GM19467 (cell line): ENCODE results near the gene THSD4.
"Not testable (repeated sequence)": the region's sequence is repeated elsewhere in the genome, so short reads cannot be mapped to it uniquely, and the experiment has no call there.

ENCODE experiments used
- ATAC-seq: cut with Tn5 transposase; IDR thresholded peaks from one replicate; pipeline ENCODE4 v1.9.1; 2021; ENCODE audit warnings: mild to moderate bottlenecking, moderate library complexity; ENCODE audit not compliant: unreplicated experiment

The THSD4 gene

GRCh38 chr15:71252044-71252739, 136.9 kb downstream of the THSD4 start:
- ATAC-seq: no peak

DNA sequence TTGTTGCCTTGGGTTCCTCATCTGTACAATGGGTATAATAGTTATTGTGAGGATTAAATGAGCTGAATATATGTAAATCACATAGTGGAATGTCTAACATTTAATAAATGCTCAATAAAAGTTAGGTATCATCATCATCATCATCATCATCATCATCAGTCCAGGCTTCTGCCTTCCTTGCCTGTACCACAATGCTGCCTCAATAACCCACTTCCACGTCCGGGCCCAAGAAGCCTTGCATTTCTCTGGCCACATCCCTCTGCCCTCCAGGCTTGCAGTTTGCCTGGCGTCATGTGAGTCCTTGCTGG, 137.4 kb downstream of the THSD4 start:
- ATAC-seq: no peak

- ATAC-seq: no peak
These were observed 139.2 kb downstream of the THSD4 start for GRCh38 chr15:71254491-71254890.

- no peak for ATAC-seq
These were observed 141.8 kb downstream of the THSD4 start for GRCh38 chr15:71256934-71257664.

DNA sequence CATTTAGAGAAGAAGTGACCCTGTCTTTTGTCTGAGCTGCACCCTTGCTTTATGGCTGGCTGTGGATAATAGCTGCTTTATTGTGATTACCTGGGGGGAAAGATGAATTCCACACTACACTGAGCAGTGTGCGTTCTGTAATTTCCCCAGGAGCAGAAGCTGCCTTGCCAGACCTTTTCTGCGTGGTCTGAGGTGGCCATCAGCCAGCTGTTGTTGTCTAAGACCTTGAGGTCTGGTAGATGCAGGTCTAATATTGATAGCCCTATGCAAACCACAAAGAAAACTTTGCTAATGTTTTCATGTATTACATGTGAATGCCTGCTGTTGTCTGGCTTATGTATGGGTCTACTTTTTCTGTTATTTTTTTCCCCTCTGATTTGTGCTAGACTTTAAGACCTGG, 144.6 kb downstream of the THSD4 start:
- ATAC-seq: no peak

DNA sequence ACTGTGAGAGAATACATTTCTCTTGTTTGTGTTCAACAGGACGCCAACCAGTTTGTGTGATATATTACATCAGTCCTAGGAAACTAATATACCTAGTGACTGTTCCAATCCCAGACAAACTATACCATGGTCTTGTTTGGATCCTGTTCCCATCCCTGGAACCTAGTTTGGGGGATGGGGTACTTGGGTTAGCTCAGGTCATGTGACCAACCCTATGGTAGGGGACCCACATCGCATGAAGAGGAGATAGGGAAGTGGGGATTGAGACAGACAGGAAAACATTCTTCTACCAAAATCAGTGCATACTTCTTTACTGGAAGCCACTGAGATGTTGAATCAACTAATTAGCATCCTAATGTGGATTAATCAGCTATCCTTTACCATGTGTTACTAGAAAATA, 146.1 kb downstream of the THSD4 start:
- no peak for ATAC-seq

- ATAC-seq: no peak
These were observed 146.6 kb downstream of the THSD4 start for GRCh38 chr15:71261909-71262308.

DNA sequence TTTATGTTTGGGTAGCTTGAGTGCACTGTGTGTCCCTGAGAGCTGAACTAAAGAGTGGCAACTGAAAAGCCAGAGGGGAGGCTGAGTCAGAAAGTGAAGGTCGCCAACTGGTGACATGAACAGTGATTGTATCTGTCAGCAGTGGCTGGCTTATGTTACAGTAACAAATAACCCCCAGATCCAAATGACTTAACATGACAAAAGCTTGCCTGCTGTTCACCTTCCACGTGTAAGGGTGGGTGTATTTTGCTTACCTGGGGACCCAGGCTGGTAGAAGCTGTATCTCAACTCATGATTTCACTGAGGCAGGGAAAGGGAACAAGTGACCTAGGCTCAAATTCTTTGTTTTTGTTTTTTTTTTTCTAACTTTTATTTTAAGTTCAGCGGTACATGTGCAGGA, 147.3 kb downstream of the THSD4 start:
- ATAC-seq: no peak

GRCh38 chr15:71265606-71266005, 150.3 kb downstream of the THSD4 start:
- ATAC-seq: not testable (repeated sequence)

- ATAC-seq: no peak
These were observed 156.1 kb downstream of the THSD4 start for GRCh38 chr15:71271327-71271726.

DNA sequence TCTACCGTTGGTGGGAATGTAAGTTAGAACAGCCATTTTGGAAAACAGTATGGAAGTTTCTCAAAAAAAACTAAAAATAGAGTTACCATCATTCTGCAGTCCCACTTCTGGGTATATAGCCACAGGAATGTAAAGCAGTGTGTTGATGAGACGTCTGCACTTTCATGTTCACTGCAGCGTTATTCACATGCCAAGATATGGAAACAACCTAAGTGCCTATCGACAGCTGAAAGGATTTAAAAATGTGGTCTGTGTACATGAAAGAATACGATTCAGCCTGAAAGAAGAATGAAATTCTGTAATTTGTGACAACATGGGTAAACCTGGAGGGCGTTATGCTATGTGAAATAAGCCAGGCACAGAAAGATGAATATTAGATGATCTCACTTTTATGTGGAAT, 157.7 kb downstream of the THSD4 start:
- no peak for ATAC-seq

GRCh38 chr15:71273731-71274447, 158.6 kb downstream of the THSD4 start:
- ATAC-seq: no peak

- no peak for ATAC-seq
These were observed 159.2 kb downstream of the THSD4 start for GRCh38 chr15:71274448-71274798.

DNA sequence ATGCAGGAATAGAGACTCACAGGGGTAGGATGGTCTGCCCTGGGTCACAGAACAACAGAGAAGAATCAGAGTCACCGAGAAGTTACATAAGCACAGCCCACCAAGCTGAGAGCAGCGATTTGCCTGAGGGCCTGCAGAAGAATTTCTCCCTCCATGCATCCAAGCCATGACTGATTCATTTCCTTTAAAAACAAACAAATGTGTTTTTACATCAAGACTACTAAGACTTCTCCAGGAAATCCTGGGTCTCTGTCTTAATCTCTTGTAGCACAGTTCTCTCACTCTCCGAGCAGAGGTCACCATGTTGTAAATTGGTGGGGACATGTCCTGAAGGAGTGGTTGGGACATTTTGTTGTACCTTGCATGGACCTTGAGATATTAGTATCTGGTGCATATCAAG, 159.8 kb downstream of the THSD4 start:
- ATAC-seq: no peak

DNA sequence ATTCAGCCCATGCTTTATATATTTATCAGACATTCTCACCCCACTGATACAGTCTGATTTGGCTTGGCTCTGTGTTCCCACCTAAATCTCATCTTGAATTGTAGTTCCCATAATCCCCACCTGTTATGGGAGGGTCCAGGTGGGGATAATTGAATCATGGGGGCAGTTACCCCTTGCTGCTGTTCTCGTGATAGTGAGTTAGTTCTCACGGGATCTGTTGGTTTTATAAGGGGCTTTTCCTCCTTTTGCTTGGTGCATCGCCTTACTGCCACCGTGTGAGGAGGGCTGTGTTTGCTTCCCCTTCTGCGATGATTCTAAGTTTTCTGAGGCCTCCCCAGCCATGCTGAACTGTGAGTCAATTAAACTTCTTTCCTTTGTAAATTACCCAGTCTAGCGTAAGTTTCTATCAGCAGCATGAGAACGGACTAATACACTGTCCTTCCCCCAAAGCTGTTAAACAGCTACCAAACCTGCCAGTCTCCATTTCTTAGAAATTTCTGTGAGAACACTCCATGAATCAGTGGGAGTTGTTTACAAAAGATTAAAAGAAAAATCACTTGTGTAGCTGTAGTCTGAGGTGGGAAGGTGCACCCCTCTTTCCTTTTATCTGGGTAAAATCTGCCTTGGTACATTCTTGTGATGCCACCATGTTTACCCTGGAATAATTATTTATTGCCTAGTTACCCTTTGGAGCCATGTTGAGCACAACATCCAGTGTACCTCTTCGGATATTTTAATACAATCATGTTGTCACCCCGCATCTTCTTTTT, 160.5 kb downstream of the THSD4 start:
- ATAC-seq: no peak

- no peak for ATAC-seq
These were observed 161.0 kb downstream of the THSD4 start for GRCh38 chr15:71276336-71276665.

- no peak for ATAC-seq
These were observed 163.9 kb downstream of the THSD4 start for GRCh38 chr15:71278989-71279756.

- no peak for ATAC-seq
These were observed 164.5 kb downstream of the THSD4 start for GRCh38 chr15:71279757-71280141.

DNA sequence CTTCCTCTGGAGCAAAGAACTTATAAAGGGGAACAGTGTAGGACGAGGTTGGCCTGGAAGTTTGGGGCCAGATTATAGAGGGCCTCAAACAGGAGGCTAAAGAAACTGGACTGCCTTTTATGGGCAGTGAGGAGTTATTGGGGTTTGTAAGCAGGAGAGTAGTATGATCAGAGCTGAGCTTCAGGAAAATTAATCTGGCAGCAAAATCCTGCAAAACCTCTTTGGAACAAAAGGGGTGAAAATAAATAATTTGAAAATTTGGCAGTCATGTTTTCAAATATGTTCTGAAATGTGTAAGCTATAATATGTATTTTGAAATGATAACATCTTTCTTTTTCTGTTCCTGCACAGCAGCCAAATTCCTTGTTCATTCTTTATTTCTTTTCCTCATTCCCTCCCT, 164.9 kb downstream of the THSD4 start:
- no peak for ATAC-seq

- no peak for ATAC-seq
These were observed 166.0 kb downstream of the THSD4 start for GRCh38 chr15:71281256-71281655.

GRCh38 chr15:71282076-71282475, 166.8 kb downstream of the THSD4 start:
- no peak for ATAC-seq
